Smooth muscle cell (in vitro differentiated cells): Measurements from ENCODE around the gene ATP11A. TPM values are rescaled to one million over a fixed set of nuclear protein-coding genes. Genes with fewer than 3 reads are reported as not detected.

Experiments
- DNase-seq: peaks from one replicate; lab custom pipeline; 2025; ENCODE audit not compliant: unreplicated experiment; lab: John Stamatoyannopoulos, UW
- H2AFZ ChIP-seq: fragments of 200-600 bp; sonication (generic); 2 replicates; pipeline ENCODE4 v1.6.0; 2016; ENCODE audit warnings: antibody characterized with exemption, low read depth, mild to moderate bottlenecking
- H3F3A ChIP-seq: fragments of 200-600 bp; sonication (generic); 2 replicates; pipeline ENCODE4 v1.6.0; 2017; ENCODE audit warnings: antibody characterized with exemption, low read depth
- H3K27ac ChIP-seq: fragments of 200-600 bp; sonication (generic); 2 replicates; pipeline ENCODE4 v1.5.1; 2016; ENCODE audit warnings: low read depth, mild to moderate bottlenecking
- H3K27me3 ChIP-seq: fragments of 200-600 bp; sonication (generic); 2 replicates; pipeline ENCODE4 v1.6.1; 2016; ENCODE audit warnings: low read depth, mild to moderate bottlenecking
- H3K36me3 ChIP-seq: fragments of 200-600 bp; sonication (generic); 2 replicates; pipeline ENCODE4 v1.5.1; 2016; ENCODE audit warnings: low read depth
- H3K4me1 ChIP-seq: fragments of 200-600 bp; sonication (generic); 2 replicates; pipeline ENCODE4 v1.5.1; 2016; ENCODE audit warnings: low read depth
- H3K4me2 ChIP-seq: fragments of 200-600 bp; sonication (generic); 2 replicates; pipeline ENCODE4 v1.6.0; 2016; ENCODE audit warnings: mild to moderate bottlenecking
- H3K4me3 ChIP-seq: fragments of 200-600 bp; sonication (generic); 2 replicates; pipeline ENCODE4 v1.5.1; 2016; ENCODE audit warnings: mild to moderate bottlenecking
- H3K79me2 ChIP-seq: fragments of 200-600 bp; sonication (generic); 2 replicates; pipeline ENCODE4 v1.6.0; 2016; ENCODE audit warnings: low read depth, mild to moderate bottlenecking
- H3K9ac ChIP-seq: fragments of 200-600 bp; sonication (generic); 2 replicates; pipeline ENCODE4 v1.6.0; 2016; ENCODE audit warnings: low read depth
- H3K9me3 ChIP-seq: fragments of 200-600 bp; sonication (generic); replicated peaks from 2 replicates; pipeline ENCODE4 v1.5.1; 2016; ENCODE audit warnings: low read depth
- H4K20me1 ChIP-seq: fragments of 200-600 bp; sonication (generic); 2 replicates; pipeline ENCODE4 v1.6.0; 2016; ENCODE audit warnings: low read depth
- CTCF ChIP-seq: fragments of 200-600 bp; sonication (generic); IDR thresholded peaks from 2 replicates; pipeline ENCODE4 v1.5.1; 2017; ENCODE audit warnings: borderline replicate concordance, mild to moderate bottlenecking, antibody characterized with exemption; ENCODE audit not compliant: insufficient read depth, poor library complexity, severe bottlenecking
- WGBS: methylation state at CpG from one replicate; pipeline ENCODE4 v1.1.7; 2016; ENCODE audit warnings: low lambda C conversion rate; 5-methylcytosine and 5-hydroxymethylcytosine counted together
- polyA plus RNA-seq: library from polyadenylated mRNA; unstranded; fragments of >200 nt; fragmentation: Nextera tagmentation; extraction: Ambion mirVana; gene quantifications from 2 replicates; pipeline ENCODE4 v1.2.1, GENCODE V29; 2016
- total RNA-seq: library from RNA; depleted of rRNA; stranded (reverse); fragments of >200 nt; gene quantifications from 2 replicates; pipeline ENCODE4 v1.2.3, GENCODE V29; 2014

Gene ATP11A
- total and polyA plus RNA-seq, 2 experiments from 2014 or later, result 6.5 to 7.5 TPM

- no peaks in the 10 kb centered on the region for H3K4me1 ChIP-seq
- H3K27ac ChIP-seq, result no peak overlapping the region
- no peaks in the 10 kb centered on the region for H3K79me2 ChIP-seq
- no peak overlapping the region for H3K4me2 ChIP-seq
- H3K9ac ChIP-seq, result no peak overlapping the region
- H3K27me3 ChIP-seq, result no peaks in the 10 kb centered on the region
- 97% methylated on average over 19 of the region's 19 CpGs for WGBS
- H2AFZ ChIP-seq, result no peak overlapping the region
- H3K36me3 ChIP-seq, result no peaks in the 10 kb centered on the region
- no peaks in the 10 kb centered on the region for H3K9me3 ChIP-seq
- no peak for TF ChIP-seq CTCF
- H3K4me3 ChIP-seq, result no peak overlapping the region
- H4K20me1 ChIP-seq, result no peaks in the 10 kb centered on the region
- DNase-seq, result no peak
- no peaks in the 10 kb centered on the region for H3F3A ChIP-seq
These were observed 138.4 kb downstream of the ATP11A start for GRCh38 chr13:112828082-112828699.

- Histone ChIP-seq H3K4me1 (no peaks in the 10 kb centered on the region), H2AFZ (no peak overlapping the region), H4K20me1 (no peaks in the 10 kb centered on the region), H3K27ac (no peak overlapping the region), H3F3A (no peaks in the 10 kb centered on the region), H3K4me3 (no peak overlapping the region), H3K36me3 (no peaks in the 10 kb centered on the region), H3K9me3 (no peaks in the 10 kb centered on the region), H3K27me3 (no peaks in the 10 kb centered on the region), H3K79me2 (no peaks in the 10 kb centered on the region), H3K9ac (no peak overlapping the region), H3K4me2 (no peak overlapping the region)
- no peak for TF ChIP-seq CTCF
- 97% methylated on average over 15 of the region's 15 CpGs for WGBS
- no peak for DNase-seq
These were observed 138.9 kb downstream of the ATP11A start for GRCh38 chr13:112828756-112829155.

DNA sequence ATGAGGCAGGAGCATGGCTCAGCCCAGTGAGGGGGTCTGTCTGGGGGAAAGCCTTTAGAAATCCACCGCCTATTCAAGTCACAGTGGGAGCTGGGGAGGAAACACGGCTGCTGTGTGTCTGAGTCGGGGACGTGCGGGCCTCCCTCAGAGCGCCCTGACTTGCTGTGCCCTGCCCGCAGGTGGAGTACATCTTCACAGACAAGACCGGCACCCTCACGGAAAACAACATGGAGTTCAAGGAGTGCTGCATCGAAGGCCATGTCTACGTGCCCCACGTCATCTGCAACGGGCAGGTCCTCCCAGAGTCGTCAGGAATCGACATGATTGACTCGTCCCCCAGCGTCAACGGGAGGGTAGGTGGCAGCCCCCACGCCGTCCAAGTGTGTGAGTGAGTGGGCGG lies 141.4 kb downstream of the ATP11A start:
- no peak overlapping the region for H3K4me3 ChIP-seq
- no peaks in the 10 kb centered on the region for H3K27me3 ChIP-seq
- H2AFZ ChIP-seq, result no peak overlapping the region
- H3K36me3 ChIP-seq, result no peaks in the 10 kb centered on the region
- 99% methylated on average over 20 of the region's 21 CpGs for WGBS
- no peaks in the 10 kb centered on the region for H3K79me2 ChIP-seq
- no peaks in the 10 kb centered on the region for H3K9me3 ChIP-seq
- no peak overlapping the region for H3K27ac ChIP-seq
- no peaks in the 10 kb centered on the region for H3F3A ChIP-seq
- no peaks in the 10 kb centered on the region for H3K4me1 ChIP-seq
- no peak overlapping the region for H3K4me2 ChIP-seq
- no peak for TF ChIP-seq CTCF
- H3K9ac ChIP-seq, result no peak overlapping the region
- no peak for DNase-seq
- H4K20me1 ChIP-seq, result no peaks in the 10 kb centered on the region

DNA sequence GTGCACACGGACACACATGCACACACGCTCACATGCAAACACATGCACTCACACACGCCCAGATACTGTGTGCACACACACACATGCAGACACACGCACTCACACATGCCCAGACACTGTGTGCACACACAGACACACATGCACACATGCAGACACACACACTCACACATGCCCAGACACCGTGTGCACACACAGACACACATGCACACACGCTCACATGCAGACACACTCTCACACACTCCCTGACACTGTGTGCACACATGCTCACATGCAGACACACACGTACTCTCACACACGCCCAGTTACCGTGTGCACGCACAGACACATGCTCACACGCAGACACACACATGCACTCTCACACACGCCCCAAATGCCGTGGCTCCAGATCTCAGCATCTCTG lies 142.0 kb downstream of the ATP11A start:
- H4K20me1 ChIP-seq, result no peaks in the 10 kb centered on the region
- no peak overlapping the region for H3K9ac ChIP-seq
- H3K79me2 ChIP-seq, result no peaks in the 10 kb centered on the region
- H3K27me3 ChIP-seq, result no peaks in the 10 kb centered on the region
- no peak overlapping the region for H3K4me3 ChIP-seq
- no peaks in the 10 kb centered on the region for H3F3A ChIP-seq
- H3K36me3 ChIP-seq, result no peaks in the 10 kb centered on the region
- H3K27ac ChIP-seq, result no peak overlapping the region
- no peaks in the 10 kb centered on the region for H3K9me3 ChIP-seq
- H3K4me2 ChIP-seq, result no peak overlapping the region
- H3K4me1 ChIP-seq, result no peaks in the 10 kb centered on the region
- DNase-seq, result no peak
- TF ChIP-seq CTCF, result no peak
- WGBS, result 96% methylated on average over 11 of the region's 13 CpGs
- no peak overlapping the region for H2AFZ ChIP-seq
